HG02642 (cell line): ENCODE results near the gene CHAF1B.
"Not testable (repeated sequence)": the region's sequence is repeated elsewhere in the genome, so short reads cannot be mapped to it uniquely, and the experiment has no call there.

Source experiments
- ATAC-seq: cut with Tn5 transposase; IDR thresholded peaks from one replicate; pipeline ENCODE4 v1.9.1; 2021; ENCODE audit warnings: mild to moderate bottlenecking; ENCODE audit not compliant: unreplicated experiment, poor library complexity

Gene CHAF1B

DNA sequence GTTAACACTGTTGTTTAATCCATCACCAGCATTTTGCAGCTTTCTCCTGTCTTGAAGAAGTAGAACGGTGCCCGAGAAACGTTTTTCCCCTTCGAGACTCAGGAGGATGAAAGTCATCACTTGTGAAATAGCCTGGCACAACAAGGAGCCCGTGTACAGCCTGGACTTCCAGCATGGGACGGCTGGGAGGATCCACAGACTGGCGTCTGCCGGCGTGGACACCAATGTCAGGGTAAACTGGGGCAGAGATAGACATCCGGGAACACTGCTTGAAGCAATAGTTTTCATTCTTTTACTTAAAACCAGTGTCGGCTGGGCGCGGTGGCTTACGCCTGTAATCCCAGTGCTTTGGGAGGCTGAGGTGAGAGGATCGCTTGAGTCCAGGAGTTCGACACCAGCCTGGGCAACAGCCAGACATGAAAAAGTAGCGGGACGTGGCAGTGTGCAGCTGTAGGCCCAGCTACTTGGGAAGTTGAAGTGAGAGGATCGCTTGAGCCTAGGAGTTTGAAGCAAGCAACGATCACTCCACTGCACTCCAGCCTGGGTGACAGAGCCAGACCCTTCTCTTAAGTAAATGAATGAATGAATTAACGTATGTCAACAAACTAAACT, 945 bp downstream of the CHAF1B start:
- ATAC-seq: no peak

DNA sequence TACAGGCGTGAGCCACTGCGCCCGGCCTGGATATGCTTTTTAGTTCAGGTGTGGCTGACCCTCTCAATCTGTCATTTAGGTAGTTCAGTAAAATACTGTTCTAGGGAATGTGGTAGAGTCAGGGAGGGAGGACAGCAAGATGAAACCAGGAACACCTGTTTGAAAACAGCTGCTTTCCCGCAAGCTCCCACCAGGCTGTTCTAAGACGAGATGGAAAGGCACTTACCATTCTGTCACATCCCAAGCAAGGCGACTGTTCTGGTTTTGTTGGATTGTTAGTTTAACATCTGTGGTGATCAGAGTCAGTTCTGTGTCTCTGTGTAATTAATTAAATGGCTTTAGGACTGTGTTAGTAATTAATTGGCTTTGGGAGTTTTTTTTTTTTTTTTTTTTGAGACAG, 2.9 kb downstream of the CHAF1B start:
- no peak for ATAC-seq

GRCh38 chr21:36388835-36389234, 3.6 kb downstream of the CHAF1B start:
- ATAC-seq: no peak

DNA sequence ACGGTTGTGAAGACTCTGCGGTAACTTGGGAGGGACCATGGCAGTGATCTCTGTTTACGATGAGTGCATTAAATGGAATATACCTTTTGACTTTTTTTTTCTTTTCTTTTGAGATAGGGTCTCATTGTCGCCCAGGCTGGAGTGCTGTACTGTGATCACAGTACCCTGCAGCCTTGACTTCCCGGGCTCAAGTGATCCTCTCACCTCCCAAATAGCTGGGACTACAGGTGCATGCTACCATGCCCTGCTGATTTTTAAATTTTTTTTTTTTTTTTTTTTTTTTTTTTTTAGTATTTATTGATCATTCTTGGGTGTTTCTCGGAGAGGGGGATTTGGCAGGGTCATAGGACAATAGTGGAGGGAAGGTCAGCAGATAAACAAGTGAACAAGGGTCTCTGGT, 6.5 kb downstream of the CHAF1B start:
- not testable (repeated sequence) for ATAC-seq

GRCh38 chr21:36395353-36396111, 10.3 kb downstream of the CHAF1B start:
- no peak for ATAC-seq

GRCh38 chr21:36396325-36396724, 11.1 kb downstream of the CHAF1B start:
- ATAC-seq: no peak

GRCh38 chr21:36396971-36397370, 11.8 kb downstream of the CHAF1B start:
- no peak for ATAC-seq

DNA sequence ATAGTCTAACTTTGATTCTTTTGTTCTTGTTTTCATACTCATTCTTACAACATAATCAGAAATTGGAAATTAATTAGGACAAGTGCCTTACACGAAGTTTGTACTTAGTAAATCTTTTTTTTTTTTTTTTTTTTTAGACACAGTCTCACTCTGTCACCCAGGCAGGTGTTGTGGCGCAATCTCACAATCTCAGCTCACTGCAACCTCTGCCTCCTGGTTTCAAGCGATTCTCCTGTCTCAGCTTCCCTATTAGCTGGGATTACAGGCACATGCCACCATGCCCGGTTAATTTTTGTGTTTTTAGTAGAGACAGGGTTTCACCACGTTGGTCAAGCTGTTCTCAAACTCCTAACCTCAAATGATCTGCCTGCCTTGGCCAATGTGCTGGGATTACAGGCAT, 12.4 kb downstream of the CHAF1B start:
- no peak for ATAC-seq

DNA sequence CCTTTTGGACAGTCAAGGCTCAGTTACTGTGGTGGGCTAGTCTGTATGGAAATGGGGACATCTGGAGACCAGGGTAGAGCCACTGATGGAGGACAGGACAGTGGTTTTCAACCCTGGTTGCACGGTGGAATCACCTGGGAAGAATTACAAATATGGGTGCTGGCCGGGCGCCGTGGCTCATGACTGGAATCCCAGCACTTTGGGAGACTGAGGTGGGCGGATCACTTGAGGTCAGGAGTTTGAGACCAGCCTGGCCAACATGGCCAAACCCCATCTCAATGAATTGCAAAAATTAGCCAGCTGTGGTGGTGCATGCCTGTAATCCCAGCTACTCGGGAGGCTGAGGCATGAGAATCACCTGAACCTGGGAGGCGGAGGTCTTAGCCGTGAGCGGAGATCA, 14.5 kb downstream of the CHAF1B start:
- ATAC-seq: not testable (repeated sequence)

DNA sequence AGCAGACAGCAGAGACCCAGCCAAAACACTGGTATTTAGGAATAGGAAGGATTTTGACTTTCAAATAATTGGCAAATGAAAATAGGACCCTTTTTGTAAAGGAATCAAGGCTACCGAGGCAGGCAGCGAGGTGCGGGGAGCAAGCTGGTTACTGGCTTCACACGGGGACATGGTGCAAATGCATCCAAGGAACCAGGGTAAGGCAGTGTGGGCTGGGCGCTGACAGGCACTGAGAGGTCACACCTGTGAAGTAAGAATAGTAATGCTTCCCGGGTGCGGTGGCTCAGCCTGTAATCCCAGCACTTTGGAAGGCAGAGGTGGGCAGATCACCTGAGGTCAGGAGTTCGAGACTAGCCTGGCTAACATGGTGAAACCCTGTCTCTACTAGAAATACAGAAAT, 15.5 kb downstream of the CHAF1B start:
- no peak for ATAC-seq

GRCh38 chr21:36402339-36402738, 17.1 kb downstream of the CHAF1B start:
- no peak for ATAC-seq

DNA sequence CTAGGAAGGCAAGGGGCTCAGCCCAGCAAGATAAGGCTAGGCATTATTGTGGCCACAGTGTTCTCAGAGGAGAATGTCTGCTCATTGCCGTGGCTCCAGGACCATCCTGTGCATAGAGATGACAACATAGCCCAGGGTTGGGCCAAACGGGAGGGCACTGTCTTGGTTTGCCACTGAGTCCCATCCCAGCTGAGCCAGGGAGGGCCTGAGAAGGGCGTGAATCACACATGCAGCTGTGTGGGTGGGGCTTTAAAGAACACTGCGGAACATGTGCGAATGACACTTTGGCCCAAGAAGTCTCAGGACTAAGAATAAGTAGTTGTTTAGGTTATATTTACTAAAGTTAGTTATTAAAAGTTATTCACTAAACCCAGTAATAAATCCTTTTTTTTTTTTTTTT, 18.5 kb downstream of the CHAF1B start:
- ATAC-seq: no peak

- no peak for ATAC-seq
These were observed 23.4 kb downstream of the CHAF1B start for GRCh38 chr21:36408568-36408967.

DNA sequence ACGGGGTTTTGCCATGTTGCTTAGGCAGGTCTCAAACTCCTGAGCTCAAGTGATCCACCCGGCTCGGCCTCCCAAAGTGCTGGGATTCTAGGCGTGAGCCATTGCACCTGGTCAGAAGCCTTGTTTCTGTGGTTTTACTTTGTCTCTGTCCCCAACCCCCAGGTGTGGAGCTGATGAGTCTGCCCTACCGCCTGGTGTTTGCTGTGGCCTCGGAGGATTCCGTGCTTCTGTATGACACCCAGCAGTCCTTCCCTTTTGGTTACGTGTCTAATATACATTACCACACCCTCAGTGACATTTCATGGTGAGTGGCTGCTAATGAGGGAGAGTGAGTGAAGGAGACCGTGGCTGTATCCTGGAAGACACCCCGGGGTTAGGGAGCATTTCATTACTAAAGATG, 26.1 kb downstream of the CHAF1B start:
- ATAC-seq: no peak

- ATAC-seq: no peak
These were observed 27.7 kb downstream of the CHAF1B start for GRCh38 chr21:36412916-36413315.

- ATAC-seq: no peak
These were observed 30.2 kb downstream of the CHAF1B start for GRCh38 chr21:36415375-36415774.

- ATAC-seq: no peak
These were observed 34.0 kb downstream of the CHAF1B start for GRCh38 chr21:36419241-36419640.

GRCh38 chr21:36419996-36420395, 34.8 kb downstream of the CHAF1B start:
- no peak for ATAC-seq

- ATAC-seq: no peak
These were observed 35.6 kb downstream of the CHAF1B start for GRCh38 chr21:36420571-36421339.

DNA sequence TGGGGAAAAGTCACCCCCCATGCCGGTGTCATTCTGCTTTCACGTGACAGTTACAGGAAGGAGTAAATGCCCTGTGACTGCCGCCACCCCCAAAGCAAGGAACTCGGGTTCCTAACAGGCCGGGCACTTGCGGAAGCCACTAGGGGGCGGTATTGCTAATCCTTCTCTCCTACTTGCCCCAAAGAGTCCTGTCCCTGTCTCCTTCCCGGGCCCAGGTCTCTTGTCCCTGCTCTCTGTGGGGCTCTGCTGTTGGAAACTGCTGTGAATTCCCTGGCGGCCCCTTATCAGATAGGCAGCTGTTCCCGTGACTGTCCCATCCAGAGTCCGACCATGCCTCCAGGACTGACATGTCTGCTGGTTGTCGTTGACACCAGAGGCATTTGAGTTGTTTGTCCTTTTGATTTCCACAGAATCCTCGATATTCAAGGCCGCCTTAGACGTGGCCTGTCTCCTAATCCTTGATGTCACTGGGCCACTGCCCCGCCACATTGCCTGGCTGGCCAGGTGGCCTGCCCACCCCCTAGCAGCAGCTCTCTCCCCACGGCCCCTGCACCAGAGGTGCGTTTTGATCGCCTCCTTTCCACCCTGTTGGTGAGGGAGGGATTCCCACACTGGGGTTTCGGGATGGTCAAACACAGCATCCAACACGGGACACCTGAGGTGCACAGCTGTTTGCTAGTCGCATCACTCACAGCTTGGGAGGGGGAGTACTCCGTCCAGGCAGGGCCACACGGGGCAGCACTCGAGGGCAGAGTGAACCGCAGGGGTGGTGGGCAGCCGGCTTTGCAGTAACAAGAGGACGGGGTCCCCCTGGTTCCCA, 37.3 kb downstream of the CHAF1B start:
- ATAC-seq: no peak
